ENCODE measurements around the gene HSF4.

DNA sequence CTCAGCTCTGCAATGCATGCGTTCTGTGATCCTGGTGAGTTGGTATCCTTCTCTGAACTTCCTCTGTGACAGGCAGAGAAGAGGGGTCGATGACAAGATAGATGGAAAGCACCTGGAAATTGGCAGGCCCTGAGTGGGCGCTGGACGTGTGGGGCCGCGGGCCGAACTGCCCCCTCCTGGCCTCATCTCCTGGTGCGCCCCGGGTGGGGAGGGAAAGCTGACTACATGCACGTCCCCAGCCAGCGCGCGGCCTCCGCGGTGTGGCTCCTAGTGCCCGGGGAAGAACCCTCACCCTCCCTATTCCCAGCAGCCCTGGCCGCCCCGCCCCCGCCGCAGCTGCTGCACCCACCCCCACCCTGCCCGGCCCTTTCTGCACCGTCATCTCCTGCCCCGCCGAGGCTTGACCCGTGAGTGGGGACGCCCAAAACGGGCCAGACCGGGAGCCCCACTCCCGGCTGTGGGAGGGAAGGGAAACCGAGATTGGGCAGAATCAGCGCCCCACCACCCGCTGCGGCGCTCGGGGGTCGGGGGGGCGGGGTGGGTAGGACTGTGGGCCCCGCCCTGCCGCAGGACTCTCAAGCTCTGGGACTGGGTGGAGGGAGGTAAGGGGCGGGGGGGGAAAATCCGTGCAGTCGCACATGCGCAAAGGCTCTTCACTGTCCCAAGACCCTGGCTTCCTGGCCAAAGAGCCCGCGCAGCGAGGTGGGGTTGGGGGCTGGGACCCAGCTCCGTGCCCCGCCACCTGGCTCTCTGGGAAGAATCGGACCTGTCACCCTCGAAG, 5.8 kb downstream of the HSF4 start, which contains the start of gene NOL3:
- TF ChIP-seq, protein P1, sequence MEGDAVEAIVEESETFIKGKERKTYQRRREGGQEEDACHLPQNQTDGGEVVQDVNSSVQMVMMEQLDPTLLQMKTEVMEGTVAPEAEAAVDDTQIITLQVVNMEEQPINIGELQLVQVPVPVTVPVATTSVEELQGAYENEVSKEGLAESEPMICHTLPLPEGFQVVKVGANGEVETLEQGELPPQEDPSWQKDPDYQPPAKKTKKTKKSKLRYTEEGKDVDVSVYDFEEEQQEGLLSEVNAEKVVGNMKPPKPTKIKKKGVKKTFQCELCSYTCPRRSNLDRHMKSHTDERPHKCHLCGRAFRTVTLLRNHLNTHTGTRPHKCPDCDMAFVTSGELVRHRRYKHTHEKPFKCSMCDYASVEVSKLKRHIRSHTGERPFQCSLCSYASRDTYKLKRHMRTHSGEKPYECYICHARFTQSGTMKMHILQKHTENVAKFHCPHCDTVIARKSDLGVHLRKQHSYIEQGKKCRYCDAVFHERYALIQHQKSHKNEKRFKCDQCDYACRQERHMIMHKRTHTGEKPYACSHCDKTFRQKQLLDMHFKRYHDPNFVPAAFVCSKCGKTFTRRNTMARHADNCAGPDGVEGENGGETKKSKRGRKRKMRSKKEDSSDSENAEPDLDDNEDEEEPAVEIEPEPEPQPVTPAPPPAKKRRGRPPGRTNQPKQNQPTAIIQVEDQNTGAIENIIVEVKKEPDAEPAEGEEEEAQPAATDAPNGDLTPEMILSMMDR (conservative IDR thresholded peaks at IDR 0.05; ENCODE audit: low read depth, low read length) = no peak
- TF ChIP-seq EZH2 (IDR thresholded peaks at IDR 0.05; ENCODE audit: borderline replicate concordance, low read depth, low read length, poor library complexity, severe bottlenecking) = no peak

All from A673 (cell line).